H1 (cell line): ENCODE results near the gene JPT2. TPM values are rescaled to one million over a fixed set of nuclear protein-coding genes. Genes with fewer than 3 reads are reported as not detected.

Experiments used
- JUN ChIP-seq: IDR thresholded peaks from 2 replicates; pipeline ENCODE4 v1.6.1; 2011; ENCODE audit warnings: low read depth, mild to moderate bottlenecking, improper control_type of control experiment, low read length
- KDM5A ChIP-seq: fragments of 200-600 bp; IDR thresholded peaks from 2 replicates; pipeline ENCODE4 v1.7.1; 2012; ENCODE audit warnings: mild to moderate bottlenecking, low read length, inconsistent platforms, mixed read lengths
- RBBP5 ChIP-seq: IDR thresholded peaks from 2 replicates; pipeline ENCODE4 v1.7.1; 2012; ENCODE audit warnings: low read depth, mild to moderate bottlenecking, inconsistent platforms, low read length, moderate library complexity, borderline replicate concordance
- SP2 ChIP-seq: IDR thresholded peaks from 2 replicates; pipeline ENCODE4 v1.6.1; 2012; ENCODE audit warnings: mild to moderate bottlenecking, low read length, inconsistent platforms
- polyA plus RNA-seq, 7 experiments: library from polyadenylated mRNA; depleted of rRNA in 3 of 7; stranded (reverse) in 5 of 7; unstranded in 2 of 7; fragments of >200 nt in 5 of 7; fragments of 200-250 nt in 2 of 7; gene quantifications; 1 replicate in 5 of 7; 2 replicates in 1 of 7; 4 replicates in 1 of 7; pipeline versions ENCODE4 v1.2.1 to v1.2.3, GENCODE V29; 2011 to 2013; ENCODE audit warnings: missing spikeins in 2 of 7, mixed read lengths in 2 of 7
- total RNA-seq: library from RNA; stranded (reverse); fragmentation: NEBNext Ultra II Directional; extraction: Animal tissue kit (Norgen Biotek cat#: 25700); gene quantifications from 2 replicates; pipeline ENCODE4 v1.2.1, GENCODE V29; 2021
- TF ChIP-seq, protein P1 (sequence below): IDR thresholded peaks from 2 replicates; pipeline ENCODE4 v1.6.1; 2012; ENCODE audit warnings: inconsistent platforms

JPT2 gene
- total and polyA plus RNA-seq, 2 of the 8 experiments (the other 6 are each of a cell fraction or from before 2014, with no cell fraction given) = 67.6 to 197 TPM

DNA sequence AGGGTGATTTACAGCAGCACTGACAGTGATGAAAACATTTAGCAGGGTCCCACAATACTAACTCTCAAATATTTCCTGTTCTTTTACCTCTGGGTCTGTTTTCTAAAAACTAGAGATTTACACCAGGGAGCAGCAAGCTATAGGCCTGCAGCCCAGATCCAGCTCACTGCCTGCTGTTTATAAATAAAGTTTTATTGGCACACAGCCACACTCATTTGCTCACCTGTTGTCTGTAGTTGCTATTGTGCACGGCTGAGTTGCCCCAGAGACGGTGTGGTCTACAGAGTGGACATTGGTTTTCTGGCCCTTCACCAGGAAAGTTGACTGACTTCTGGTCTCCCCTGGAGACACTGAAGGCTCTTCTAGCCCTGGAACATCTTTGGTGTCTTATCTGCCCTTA lies 16.3 kb upstream of the JPT2 start (continued):
- TF ChIP-seq, protein P1, sequence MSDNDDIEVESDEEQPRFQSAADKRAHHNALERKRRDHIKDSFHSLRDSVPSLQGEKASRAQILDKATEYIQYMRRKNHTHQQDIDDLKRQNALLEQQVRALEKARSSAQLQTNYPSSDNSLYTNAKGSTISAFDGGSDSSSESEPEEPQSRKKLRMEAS = no peak
- no peak for TF ChIP-seq SP2
- TF ChIP-seq KDM5A = no peak
- TF ChIP-seq JUN = no peak
- no peak for TF ChIP-seq RBBP5
